HG02798 (cell line): Measurements from ENCODE around the gene SHROOM4.

ENCODE experiments used
- ATAC-seq: cut with Tn5 transposase; IDR thresholded peaks from one replicate; pipeline ENCODE4 v1.9.1; 2021; ENCODE audit warnings: mild to moderate bottlenecking; ENCODE audit not compliant: unreplicated experiment, poor library complexity

The SHROOM4 gene, protein sequence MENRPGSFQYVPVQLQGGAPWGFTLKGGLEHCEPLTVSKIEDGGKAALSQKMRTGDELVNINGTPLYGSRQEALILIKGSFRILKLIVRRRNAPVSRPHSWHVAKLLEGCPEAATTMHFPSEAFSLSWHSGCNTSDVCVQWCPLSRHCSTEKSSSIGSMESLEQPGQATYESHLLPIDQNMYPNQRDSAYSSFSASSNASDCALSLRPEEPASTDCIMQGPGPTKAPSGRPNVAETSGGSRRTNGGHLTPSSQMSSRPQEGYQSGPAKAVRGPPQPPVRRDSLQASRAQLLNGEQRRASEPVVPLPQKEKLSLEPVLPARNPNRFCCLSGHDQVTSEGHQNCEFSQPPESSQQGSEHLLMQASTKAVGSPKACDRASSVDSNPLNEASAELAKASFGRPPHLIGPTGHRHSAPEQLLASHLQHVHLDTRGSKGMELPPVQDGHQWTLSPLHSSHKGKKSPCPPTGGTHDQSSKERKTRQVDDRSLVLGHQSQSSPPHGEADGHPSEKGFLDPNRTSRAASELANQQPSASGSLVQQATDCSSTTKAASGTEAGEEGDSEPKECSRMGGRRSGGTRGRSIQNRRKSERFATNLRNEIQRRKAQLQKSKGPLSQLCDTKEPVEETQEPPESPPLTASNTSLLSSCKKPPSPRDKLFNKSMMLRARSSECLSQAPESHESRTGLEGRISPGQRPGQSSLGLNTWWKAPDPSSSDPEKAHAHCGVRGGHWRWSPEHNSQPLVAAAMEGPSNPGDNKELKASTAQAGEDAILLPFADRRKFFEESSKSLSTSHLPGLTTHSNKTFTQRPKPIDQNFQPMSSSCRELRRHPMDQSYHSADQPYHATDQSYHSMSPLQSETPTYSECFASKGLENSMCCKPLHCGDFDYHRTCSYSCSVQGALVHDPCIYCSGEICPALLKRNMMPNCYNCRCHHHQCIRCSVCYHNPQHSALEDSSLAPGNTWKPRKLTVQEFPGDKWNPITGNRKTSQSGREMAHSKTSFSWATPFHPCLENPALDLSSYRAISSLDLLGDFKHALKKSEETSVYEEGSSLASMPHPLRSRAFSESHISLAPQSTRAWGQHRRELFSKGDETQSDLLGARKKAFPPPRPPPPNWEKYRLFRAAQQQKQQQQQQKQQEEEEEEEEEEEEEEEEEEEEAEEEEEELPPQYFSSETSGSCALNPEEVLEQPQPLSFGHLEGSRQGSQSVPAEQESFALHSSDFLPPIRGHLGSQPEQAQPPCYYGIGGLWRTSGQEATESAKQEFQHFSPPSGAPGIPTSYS (N-terminal part only)

DNA sequence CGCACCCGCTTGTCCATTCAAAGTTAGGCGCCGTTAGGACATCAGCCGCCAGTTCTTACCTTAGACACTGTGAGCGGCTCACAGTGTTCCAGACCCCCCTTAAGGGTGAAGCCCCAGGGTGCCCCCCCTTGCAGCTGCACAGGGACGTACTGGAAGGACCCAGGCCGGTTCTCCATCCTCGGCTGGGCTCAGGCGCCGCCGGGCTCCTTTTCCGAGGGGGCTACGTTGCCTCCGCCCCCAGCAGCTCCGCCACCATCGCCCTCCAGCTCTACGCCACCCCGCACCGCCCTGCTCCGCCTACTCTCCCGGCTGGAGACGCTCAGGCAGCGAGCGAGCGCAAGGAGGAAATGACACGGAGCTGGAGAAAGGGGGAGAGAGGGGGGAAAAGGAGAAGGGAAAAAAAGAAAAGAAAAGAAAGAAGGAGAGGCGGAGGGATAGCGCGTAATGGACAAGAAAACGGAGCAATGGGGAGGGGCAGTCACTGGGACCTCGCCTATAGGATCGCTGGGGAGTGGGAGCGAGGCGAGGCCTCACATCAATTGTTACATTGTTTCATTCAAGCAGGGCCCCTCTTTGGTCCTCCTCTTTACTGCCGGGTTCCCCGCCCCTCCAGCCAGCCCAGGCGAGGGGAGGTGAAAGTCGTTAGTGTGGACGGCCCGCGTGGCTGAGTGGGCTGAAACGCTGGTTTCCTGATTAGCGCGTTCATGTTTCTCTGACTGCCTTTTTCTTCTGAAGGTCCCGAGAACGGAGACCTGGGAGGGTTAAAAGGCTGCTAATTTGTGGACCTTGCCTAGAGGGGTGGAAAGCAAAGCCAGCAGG is at the start of gene SHROOM4:
TSS of gene SHROOM4 (minus strand) at position 352 of the 819 bp plus-strand sequence. CDS start at position 176, 176 bp downstream.
- no peak for ATAC-seq

GRCh38 chrX:50863471-50863870 is 49.5 kb upstream of the SHROOM4 start:
- no peak for ATAC-seq

DNA sequence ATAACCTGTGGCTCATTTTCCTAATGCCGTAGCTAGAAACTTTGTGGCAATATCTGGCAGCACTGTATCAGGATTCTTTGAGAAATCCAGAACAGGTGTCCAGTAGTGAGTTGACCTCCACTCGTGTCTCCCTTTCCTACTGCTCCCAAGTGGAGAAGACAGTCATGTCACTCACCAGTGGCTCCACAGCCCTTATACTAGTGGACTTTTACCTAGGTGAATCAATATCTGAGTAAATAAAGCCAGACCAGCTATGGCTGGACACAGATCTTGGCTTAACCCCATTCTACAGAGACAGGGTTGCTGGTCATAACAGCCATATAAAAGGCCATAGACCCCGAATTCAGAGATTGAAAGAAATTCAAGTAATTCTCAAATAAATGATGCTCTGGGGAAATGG is 46.5 kb upstream of the SHROOM4 start:
- no peak for ATAC-seq

DNA sequence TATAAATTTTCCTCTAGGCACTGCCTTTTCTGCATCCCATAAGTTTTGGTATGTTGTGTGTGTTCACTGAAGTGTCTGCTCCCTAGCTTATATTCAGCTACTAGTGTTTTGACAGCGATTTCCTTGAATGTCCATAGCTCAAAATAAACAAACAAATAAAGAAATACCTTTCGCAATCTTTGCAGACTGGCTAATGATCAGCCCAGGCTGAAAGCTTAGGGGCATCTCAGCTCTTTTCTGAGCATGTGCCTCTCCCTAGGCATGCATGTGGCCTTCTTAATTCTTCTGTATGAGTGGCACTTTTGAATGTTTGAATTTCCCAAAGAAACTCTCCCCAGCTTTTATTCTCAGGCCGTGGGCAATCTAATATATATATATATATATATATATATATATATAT is 44.6 kb upstream of the SHROOM4 start:
- no peak for ATAC-seq

DNA sequence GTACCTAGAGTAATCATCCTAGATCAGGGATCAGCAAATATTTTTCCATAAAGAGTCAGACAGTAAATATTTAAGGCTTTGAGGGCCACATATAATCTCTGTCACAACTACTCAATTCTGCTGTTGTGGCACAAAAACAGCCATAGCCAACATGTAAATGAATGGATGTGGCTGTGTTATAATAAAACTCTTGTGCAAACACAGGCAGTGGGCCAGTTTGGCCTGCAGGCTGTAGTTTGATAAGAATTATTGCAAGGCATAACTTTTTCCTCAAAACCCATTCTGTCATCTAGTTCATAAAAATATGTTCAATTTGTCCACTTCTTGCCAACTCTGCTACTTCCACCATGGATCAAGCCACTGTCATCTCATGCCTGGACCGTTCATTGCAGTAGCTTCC is 39.4 kb upstream of the SHROOM4 start:
- no peak for ATAC-seq

DNA sequence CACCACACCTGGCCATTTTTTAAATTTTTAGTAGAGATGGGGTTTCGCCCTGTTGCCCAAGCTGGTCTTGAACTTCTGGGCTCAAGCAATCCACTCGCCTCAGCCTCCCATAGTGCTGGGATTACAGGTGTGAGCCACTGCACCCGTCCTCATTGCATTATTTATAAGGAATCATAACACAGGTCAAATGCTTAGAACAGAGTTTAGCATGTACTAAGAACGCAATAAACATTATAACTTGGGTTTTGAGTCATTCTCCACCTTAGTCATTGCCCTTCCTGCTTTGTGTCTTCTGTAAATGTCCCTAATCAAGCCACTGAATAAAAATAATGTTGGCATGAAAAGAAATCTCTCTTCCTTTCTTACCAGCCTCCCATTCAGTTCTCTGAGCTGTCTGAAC is 38.5 kb upstream of the SHROOM4 start:
- ATAC-seq = no peak

DNA sequence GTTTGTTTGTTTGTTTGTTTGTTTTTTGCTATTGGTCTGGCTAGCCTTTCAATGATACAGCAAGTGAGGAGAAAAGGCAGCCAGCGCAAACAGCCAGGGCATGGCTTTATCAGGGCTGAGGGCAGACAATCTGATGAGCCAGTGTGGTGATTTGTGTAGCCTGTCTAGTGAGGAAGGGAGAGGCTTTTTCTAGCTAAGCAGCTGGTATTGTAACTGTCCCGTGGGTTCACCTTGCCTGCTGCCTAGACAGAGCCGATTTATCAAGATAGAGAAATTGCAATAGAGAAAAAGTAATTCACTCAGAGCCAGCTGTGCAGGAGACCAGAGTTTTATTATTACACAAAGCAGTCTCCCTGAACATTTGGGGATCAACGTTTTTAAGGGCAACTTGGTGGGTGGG is 28.2 kb upstream of the SHROOM4 start:
- no peak for ATAC-seq

GRCh38 chrX:50839730-50840129 is 25.7 kb upstream of the SHROOM4 start:
- no peak for ATAC-seq

GRCh38 chrX:50838820-50839600 is 25.0 kb upstream of the SHROOM4 start:
- no peak for ATAC-seq

DNA sequence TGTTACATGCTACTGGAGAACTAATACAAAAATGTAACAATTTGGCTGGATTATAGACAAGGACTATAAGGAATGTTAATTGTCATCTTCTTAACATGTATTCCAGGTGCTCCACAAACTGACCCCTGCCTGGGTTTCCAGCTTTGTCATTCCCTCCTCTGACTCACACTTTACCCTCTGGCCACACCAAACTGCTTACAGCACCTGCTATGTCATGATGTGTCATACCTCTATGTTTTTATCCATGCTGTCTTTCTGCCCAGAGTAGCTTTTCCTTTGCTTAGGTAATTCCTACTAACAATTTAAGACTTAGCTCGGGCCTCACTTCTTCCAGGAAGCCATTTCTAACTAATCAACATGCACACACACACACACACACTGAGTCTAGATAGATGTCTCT is 14.0 kb upstream of the SHROOM4 start:
- ATAC-seq = no peak

DNA sequence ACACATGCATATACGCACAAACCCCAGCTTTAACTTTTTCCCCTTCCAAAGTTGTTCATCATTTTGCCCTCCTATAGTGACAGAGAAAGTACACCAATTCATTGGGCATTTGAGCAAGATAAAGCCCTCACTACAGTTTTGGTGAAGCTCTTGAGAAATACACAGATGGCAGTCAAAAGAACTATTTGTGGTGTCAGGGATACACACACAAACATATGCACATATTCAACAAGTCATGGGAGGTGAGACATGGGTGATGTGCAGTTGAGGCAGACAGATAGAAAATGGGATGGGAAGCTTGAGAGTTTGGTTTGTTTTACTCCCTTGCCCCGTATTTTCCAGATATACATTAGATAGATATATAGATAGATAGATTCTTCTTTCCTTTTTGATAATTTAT is 11.8 kb upstream of the SHROOM4 start:
- no peak for ATAC-seq

DNA sequence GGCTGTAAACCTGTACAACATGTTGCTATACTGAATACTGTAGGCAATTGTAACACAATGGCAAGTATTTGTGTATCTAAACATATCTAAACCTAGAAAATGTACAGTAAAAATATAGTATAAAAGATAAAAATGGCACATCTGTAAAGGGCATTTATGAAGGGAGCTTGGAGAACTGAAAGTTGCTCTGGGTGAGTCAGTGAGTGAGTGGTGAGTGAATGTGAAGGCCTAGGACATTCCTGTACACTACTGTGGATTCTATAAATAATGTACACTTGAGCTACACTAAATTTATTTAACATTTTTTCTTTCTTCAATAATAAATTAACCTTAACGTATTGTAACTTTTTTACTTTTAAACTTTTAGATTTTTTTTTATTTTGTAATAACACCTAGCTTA is 5.0 kb upstream of the SHROOM4 start:
- ATAC-seq = no peak

DNA sequence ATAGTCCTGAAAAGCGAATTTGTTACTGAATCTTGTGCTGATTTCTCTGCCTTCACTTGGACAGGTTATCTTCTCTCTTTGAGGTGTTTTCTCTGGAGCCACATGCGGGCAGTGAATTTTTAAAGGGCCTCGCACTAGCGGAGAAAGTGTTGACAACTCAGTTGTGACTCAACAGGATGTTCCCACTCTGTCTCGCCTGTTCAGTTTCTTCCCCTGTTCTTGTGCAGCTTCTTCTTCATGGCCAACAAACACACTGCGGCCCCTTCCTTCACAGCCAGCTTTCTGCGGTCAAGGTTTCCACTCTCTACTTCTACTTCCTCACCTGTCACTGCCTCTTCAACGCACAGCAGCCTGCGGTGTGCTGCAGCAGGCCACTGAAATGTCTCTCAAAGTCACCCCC is 1.1 kb upstream of the SHROOM4 start:
- ATAC-seq = no peak

DNA sequence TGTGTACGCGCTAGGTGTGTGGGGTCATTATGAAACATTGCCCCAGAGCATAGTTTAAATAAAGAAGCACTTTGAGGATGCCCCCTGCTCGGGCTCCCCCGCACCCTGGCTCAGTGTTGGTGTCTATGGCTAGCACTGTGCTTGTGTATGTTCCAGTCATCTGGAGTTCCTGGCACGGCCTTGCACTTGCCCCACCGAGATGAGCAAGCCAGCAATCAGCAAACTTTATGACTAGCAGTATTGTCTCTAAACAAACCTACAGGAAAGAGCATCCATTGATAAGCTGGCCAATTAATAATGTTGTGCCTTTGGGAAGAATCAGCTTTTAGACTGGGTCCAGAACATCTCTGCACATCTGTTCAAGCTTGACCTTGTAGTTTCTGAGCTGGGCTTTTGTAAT is 707 bp upstream of the SHROOM4 start:
- ATAC-seq = no peak

DNA sequence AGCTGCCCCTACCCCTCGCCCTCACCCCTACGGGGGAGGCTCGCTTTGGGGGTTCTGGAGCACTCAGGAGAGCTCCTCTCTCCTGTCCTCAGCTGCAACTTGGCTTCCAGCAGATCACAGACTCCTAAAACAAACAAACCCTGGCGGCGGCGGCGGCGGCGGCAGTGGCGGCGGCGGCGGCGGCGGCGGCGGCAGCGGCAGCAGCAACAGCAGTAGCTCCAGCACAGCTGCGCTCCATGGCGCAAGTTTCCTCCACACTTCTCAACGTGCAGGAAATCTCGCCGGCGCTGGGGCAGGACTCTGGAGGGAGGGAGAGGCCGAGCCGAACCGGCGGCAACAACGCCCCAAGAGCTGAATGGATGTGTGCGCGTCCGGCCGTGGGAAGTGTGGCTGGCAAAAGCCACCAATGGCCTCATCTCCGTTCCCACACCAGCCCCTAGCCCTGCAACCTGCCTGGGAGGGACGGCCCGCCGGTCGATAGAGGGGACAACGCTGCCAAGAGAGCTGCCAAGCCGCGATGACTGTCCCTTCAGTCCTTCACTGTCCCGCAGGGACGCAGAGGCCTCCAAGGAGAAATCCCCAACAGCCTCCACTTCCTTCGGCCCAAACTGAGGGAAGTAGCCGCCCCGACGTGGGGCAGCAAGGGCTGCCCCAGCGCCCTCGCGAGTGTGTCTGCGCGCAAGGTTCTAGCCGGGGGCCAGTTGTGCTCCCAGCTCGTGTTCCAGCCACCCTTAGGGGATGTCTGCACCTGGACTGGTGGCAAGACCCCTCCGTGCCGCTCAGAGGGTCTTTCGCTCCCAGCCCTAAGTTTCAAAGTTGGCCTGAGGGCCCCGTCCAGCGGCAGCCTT is 775 bp downstream of the SHROOM4 start:
- ATAC-seq = no peak

DNA sequence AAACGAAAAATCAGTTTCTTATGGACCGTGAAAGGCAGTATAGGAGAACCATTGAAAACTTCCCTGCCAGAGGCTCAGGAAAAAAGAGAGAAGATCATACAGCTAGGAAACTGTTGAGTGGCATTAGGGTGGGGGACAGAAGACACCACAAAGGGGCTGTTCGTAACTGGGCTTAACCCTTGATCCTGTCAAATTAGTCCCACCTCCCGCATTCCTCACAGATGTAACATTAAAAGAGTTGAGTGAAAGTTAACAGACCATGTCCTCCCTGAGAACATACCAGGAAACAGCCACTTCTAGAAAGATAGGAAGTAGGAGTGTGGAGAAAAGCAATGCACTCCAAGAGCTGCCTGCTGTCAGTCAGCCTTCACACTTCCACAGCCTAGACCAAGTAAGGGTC is 8.7 kb downstream of the SHROOM4 start:
- ATAC-seq = no peak

- ATAC-seq = no peak
These were observed 12.9 kb downstream of the SHROOM4 start for GRCh38 chrX:50801135-50801534.

DNA sequence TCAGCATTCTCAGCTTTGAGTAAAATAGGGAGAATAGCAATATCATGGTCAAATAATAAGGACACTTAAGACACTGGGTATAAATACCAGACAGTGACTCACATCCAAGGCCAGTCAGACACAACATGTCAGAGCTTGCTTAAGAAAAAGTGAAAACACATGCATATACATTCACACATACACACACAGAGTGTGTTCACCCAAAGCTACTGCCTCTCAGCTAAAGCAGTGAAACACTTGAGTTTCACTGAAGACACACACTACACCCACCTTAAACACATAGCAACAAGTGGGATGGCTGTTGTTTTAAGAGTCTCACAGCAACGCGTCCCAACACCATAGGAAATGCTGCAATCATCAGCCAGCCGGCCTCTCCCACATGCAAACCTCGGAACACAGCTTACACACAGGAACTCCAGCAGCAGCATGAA is 14.4 kb downstream of the SHROOM4 start:
- ATAC-seq = no peak
